SK-N-MC (cell line): ENCODE results near the gene JAK2.

Source experiments
- EZH2 ChIP-seq: fragments of 200-600 bp; sonication (generic); IDR thresholded peaks from one replicate; pipeline ENCODE4 v1.6.1; 2017; ENCODE audit warnings: antibody characterized with exemption
- FOXP2 ChIP-seq: optimal IDR thresholded peaks from 2 replicates; pipeline ENCODE3; 2011; ENCODE audit warnings: mild to moderate bottlenecking, moderate library complexity; ENCODE audit not compliant: insufficient read depth; ENCODE audit errors: extremely low read length, control extremely low read depth
- POLR2AphosphoS5 ChIP-seq: IDR thresholded peaks from 2 replicates; pipeline ENCODE4 v1.6.1; 2012; ENCODE audit warnings: mild to moderate bottlenecking, low read depth, low read length, borderline replicate concordance

GRCh38 chr9:4984621-4985385 lies at the start of gene JAK2:
- TF ChIP-seq EZH2: no peak
- TF ChIP-seq POLR2AphosphoS5: peak; percentile 86
- TF ChIP-seq FOXP2: peak; percentile 60
